Measurements from ENCODE around the gene CCDC74A.
"Not testable (repeated sequence)": the region's sequence is repeated elsewhere in the genome, so short reads cannot be mapped to it uniquely, and the experiment has no call there.

CCDC74A gene

DNA sequence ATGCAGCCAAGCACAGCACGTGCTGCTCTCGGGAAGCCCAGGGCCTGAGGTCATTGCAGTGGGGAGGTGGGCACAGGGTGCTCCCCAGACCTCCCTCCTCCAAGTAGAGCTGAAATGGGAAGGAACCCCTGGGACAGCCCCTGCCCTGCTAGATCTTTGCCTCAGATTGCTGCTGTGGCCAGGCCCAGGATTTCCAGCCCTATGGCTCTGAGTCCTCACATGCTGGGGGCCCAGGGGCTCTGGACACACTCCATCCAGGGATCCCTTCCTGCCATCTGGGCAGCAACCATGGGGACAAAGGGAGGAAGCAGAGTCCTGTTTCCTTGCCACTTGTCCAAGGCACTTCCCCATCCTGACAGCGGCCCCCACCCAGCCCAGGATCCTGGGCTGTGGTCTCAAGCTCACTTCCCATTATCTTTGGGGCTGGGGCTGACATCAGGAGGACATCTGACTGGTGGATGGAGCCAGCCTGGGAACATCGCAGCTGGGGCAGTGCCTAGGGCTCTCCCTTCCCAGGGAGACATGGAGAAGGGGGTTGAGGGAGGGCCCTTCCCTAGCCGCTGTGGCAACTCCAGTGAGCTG is 2.3 kb downstream of the CCDC74A start:
- not testable (repeated sequence) for DNase-seq (ENCODE audit: low spot score)

DNA sequence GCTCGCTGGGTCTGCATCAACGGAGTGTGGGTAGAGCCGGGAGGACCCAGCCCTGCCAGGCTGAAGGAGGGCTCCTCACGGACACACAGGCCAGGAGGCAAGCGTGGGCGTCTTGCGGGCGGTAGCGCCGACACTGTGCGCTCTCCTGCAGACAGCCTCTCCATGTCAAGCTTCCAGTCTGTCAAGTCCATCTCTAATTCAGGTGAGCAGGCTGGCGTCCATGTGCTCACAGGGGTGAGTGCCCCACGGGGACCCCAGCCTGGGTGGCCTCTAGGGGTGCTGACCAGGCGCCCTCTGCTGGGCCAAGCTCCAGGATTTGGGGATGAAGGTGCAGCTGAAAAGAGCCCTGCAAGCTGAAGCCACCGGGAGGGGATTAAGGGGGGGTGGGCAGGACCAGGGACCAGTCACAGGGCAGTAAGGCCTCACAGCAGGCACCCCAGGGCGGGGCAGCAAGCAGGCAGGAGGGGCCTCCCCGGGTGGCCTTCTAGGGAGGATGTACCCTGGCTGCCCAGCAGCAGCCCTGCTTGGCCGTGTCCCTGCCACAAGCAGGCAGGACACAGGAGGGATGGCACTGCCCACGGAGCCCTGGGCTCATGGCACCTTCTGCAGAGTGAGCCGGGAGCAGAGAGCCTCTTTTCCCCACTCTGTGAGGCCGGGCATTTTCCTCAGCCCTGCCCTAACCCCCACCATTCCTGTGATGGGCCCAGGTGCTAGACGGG is 3.1 kb downstream of the CCDC74A start:
- DNase-seq (ENCODE audit: low spot score): not testable (repeated sequence)

DNA sequence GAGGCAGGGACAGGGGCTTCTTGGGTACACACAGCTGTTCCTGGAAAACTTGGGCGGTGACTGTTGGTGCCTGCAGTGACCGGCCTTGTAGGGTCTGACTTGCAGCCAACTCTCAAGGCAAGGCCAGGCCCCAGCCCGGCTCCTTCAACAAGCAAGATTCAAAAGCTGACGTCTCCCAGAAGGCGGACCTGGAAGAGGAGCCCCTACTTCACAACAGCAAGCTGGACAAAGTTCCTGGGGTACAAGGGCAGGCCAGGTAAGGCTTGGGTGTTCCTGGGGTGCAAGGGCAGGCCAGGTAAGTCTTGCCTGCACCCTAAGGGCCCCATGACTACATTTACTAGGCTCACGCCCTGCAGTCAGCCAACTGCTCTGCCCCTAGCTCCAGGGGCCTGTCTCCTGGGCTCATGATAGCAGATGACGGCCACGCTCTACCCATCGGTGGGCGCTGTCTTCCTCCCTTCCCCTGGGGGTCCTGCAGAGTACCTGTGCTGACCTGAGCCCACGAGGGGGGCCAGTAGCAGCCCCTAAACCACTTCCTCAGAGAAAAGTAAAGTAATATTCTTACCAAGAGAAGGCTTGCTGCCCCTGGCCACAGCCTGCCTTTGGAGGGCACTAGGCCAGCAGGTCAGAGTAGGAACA is 4.0 kb downstream of the CCDC74A start:
- not testable (repeated sequence) for DNase-seq (ENCODE audit: low spot score)

DNA sequence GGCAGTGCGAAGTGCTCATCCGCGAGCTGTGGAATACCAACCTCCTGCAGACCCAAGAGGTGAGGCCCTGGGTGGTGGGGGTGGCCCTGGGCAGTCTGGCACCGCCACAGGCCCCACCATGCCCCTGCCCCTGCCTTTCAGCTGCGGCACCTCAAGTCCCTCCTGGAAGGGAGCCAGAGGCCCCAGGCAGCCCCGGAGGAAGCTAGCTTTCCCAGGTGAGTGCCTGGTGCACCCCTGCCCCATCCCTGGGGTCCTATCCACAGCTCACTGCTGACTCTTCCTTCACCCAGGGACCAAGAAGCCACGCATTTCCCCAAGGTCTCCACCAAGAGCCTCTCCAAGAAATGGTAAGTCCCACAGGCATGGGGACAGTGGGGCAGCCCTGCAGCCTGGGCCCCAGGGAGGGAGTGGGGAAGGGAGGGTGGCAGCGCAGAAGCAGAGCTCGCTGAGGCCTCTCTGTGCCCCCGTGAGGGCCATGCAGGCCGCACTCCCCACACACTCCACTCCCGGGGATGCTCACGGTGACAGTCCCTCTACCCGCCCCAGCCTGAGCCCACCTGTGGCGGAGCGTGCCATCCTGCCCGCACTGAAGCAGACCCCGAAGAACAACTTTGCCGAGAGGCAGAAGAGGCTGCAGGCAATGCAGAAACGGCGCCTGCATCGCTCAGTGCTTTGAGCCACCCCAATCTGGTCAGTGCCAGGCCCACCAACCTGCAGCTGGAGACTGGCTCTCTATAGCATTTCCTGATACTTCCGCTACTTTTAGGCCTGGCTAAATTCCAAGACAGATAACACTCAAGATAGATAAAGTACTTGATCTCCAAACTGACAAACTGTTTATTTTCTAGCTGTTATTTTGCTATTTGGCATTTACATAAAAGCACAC is 5.3 kb downstream of the CCDC74A start:
- not testable (repeated sequence) for DNase-seq (ENCODE audit: low spot score)

DNA sequence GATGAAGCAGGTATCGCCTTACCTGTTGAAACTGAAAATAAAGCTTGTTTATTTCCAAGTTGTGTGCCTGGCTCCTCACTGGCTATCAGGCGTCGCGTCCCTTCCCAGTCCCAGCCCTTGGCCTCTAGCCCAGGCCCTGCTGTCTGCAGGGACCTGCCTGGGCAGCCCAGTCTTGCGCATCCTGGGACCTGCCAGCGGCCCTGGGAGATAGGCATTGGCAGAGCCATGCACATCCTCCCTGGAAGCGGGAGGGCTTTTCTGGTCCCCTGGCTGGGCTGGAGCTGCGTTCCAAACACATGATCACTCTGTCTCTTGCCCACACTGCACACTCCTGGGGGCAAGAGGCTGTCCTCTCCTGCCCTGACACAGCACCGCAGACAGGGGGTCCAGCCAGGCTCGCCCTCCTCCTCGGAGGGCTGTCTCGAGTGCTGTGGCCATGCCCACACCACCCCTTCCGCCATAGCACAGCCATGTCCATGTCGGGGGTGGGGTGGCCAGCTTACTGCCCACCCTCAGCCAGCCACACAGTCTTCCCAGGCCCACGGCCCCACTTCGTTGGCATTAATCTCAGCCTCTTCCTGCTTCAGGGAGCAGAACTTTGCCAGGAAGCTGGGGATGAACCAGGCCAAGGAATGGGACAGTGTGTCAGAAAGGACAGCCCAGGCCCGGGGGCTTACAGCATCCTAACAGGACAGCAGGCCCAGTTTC is 6.1 kb downstream of the CCDC74A start:
- not testable (repeated sequence) for DNase-seq (ENCODE audit: low spot score)

DNA sequence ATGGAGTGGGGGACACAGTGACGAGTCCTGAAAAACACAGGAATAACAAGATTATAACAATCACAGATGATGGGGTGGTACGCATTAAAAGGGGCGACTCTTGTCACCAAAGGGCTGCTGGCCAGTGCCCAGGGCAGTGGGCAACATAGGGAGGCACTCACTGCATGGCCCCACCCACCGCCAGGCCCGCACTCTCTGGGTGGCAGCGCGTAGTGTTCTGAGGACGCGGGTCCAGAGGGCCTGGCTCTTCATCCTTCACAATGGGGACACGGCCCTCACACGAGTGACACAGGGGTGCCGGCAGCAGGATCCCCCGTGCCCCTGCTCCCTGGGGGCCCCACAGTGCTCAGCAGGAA is 6.6 kb downstream of the CCDC74A start:
- DNase-seq (ENCODE audit: low spot score): not testable (repeated sequence)

DNA sequence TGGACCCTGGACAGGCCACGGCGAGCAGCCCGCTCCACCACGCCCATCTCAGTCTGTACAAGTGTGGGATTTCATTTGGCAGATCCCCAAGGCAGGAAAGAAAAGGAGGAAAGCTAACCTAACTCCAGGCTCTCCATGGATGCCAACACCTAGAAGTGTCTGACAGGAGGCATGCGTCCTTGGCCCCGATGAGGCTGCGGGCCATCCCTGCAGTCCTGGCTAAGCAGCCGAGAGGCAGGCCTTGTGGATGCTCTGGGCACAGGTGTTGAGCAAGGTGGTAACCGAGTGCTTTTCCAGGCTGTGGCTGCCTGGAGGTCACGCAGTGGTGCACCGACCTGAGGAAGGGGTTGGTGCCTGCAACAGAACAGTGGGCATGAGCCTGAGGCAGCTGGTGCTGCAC is 7.3 kb downstream of the CCDC74A start:
- not testable (repeated sequence) for DNase-seq (ENCODE audit: low spot score)

DNA sequence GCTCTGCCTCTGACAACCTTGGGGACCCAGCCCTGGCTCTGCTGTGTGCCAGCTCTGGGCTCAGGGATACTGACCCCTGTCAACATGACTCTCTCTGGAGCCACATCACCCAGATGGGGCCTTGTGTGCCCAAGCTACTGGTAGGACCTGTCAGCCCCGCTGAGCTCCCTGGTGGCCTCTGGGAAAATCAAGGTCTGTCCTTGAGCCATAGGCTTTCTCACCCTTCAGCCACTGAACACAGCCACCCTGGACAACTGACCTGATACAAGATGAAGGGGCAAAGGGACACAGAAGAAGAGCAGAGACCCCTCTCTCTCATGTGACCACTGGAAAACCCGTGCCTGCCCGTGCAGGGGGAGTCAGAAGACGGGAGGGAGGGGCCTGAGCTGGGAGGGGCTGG is 7.8 kb downstream of the CCDC74A start:
- no peak for DNase-seq (ENCODE audit: low spot score)

DNA sequence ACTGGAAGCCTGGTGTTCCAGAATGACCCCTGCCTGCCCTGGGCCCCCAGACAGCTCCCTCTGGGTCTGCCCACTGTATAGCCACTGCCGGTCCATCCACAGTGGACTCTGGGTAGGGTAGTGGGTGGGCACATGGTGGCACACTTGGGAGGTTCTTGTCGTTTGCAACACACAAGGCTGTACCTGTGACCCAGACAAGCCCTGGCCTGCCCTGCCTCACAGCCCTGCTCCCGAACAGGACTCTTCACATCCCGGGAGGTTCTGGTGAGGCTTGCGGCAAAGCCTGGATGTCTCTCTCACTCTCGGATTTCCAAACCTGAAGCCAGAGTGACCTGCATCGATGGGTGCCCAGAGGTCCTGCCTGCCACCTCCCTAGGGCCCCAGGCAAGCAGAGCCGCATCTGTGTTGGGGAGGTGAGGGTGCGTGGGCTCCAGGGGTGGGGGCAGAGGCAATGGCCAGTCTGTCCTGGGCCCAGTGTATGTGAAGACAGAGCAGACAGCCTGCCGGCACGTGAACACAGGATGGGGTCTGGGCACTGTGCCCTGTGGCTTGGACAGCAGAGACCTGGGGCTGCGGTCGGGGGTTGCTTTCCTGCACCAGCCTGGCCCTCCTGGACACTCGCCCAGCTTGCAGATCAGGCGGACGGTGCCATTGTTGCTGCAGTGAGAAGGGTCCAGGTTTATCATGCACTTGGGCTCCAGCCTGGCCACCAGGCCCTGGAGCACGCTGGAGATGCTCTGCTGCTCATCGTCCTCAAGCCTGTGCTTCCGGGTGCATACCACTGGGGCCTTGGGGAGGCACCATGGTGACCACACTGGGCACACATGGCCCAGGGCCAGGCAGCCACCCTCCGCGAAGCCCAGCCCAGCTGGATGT is 8.5 kb downstream of the CCDC74A start:
- not testable (repeated sequence) for DNase-seq (ENCODE audit: low spot score)

DNA sequence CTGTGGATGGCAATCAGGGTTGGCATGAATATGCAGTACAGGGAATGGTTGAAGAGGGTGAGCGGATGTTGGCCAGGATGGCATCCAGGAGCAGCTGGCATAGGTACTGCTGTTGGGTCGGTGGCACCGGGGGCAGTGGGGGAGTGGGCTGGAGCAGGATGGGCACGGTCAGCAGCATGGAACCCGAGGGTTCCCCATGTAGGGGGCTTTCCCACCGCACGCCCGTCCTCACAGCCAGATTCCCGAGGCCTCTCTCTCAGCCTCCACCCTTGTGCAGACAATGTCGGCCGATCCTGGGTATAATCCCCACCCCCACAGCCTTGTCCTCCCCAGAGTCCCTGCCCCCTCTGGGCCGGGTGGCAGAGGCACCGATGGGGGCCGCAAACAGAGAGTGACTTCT is 9.2 kb downstream of the CCDC74A start:
- not testable (repeated sequence) for DNase-seq (ENCODE audit: low spot score)

DNA sequence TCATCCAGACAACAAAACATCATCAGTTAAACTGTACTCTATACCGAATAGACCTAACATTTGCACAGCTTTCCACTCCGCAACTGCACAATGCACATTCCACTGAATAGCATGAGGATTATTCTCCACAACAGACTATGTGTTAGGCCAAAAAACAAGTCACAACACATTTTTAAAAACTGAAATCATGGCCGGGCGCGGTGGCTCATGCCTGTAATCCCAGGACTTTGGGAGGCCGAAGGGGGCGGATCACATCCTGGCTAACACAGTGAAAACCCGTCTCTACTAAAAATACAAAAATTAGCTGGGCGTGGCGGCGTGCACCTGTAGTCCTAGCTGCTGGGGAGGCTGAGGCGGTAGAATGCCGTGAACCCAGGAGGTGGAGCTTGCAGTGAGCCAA is 11.2 kb downstream of the CCDC74A start:
- not testable (repeated sequence) for DNase-seq (ENCODE audit: low spot score)

DNA sequence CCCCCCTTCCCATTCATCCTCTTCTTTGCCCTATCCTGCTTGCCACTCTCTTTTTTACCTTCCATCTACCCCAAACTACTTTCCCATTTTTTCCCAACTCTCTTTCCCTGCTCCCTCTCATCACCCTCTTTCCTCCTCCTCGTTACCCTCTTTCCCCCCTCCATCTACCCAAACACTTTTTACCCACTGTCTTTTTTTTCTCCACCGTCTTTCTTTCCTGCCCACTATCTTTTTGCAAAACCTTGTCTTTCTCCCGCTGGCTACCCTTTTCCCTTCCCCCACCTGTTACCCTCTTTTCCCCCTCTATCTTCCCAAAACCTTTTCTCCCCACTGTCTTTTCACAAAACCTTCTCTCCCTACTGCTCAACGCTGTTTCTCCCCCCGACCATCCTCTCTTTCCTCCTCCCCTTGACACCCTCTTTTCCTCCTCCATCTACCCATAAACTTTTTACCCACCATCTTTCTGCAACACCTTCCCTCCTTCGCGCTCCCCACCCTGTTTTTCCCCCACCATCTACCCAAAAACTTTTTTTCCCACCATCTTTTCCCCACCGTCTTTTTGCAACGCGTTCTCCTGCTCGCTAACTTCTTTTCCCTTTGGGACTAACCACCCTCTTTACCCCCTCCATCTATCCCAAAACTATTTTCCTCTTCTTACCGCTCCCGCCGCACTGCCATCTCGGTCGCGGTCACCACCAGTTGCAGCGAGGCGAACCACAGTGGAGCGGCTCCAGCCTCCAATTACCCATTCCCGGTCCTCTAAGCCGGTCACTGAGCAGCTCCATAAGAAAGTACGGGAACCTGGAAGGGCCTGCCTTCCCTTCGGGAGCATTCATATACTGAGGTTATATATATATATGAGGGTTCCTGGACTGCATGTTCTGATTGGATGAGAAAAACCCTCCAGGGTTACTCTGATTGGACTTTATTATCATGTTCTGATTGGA is 15.0 kb downstream of the CCDC74A start:
- DNase-seq (ENCODE audit: low spot score): no peak

DNA sequence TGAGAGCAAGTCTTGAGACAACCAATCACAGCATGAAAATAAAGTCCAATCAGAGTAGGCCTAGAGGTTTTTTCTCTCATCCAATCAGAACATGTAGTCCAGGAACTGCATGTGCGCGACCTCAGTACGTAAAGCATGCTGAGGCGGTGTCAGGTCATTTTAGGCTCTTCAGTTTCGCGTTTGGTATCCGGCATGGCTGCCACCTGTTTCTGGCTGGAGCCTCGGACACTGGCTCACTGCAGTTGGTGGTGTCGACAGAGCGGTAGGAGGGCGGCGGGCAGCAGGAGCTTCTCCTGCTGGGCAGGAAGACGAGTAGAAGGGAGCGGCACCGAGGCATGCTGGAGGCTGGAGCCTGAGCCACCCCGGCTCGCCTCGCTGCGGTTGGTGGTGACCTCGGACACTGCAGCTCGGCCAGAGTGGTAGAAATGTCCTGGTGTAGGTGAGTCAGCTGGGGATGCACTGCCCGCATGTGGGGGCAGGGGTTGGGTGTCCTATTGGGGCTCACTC is 15.8 kb downstream of the CCDC74A start:
- DNase-seq (ENCODE audit: low spot score): no peak

DNA sequence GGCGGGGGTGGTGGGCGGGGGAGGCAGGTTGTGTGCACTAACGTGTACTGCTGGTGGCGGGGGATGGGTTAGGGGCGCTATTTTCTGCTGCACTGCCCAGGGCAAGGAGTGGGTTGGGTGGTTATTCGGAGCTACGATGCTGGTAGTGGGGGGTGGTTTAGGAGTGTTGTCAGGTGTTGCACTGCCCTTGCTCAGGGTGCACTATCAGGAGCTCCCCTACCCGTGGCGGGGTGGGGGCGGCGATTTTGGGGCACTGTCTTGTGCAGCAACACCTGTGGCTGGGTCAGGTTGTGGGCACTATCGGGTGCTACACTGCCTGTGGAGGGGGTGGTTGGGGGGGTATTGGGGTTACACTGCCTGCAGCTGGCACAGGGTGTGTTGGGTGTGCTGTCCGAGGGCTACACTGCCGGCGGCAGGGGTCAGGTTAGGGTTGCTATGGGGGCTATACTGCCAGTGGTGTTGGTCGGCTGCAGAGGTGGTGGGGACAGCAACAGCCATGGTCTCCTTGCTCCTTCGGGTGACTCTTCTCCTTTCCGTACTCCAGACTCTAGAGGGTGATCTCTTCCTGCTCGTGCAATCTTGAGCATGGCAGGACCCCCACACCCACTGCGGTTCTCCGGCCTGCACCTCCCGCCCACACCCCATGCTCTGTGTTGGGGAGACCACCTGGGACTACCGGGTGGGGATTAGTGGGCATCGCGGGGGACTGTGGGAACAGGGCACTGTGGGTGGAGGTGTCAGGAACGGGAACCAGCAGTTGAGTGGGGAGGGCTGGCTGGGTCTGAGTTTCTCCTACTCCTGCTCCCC is 16.5 kb downstream of the CCDC74A start:
- DNase-seq (ENCODE audit: low spot score): not testable (repeated sequence)

DNA sequence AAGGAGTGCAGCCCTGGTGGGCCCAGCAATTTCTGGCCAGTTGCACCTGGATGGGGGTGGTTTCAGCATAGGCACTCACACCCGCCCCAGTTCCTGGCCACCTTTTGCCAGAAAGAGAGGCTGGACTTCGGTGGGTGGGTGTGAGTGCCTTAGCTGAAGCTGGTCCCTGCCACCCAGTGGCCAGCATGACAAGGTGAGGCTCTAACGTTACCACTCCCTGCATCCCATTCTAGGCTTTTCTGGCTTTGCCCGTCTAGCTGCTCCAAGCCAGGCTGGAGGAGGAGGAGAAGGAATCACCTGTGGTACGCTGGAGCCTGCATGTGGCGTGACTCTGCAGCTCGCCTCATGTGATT is 17.1 kb downstream of the CCDC74A start:
- not testable (repeated sequence) for DNase-seq (ENCODE audit: low spot score)

DNA sequence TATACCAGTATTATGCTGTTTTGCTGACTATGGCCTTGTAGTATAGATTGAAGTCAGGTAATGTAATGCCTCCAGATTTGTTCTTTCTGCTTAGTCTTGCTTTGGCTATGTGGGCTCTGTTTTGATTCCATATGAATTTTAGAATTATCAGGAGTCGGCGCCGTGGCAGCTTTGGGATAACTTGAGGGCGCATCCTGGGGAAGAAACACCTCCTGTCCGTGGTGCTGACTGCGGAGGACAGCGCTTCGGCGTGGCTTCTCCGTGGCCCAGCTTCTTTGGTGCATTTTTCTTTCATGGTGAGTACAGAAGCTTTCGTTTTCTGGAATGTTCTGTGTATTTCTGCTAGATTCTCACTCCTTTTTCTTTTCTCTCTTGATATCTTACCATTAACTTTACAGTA is 25.2 kb downstream of the CCDC74A start:
- DNase-seq (ENCODE audit: low spot score): no peak

DNA sequence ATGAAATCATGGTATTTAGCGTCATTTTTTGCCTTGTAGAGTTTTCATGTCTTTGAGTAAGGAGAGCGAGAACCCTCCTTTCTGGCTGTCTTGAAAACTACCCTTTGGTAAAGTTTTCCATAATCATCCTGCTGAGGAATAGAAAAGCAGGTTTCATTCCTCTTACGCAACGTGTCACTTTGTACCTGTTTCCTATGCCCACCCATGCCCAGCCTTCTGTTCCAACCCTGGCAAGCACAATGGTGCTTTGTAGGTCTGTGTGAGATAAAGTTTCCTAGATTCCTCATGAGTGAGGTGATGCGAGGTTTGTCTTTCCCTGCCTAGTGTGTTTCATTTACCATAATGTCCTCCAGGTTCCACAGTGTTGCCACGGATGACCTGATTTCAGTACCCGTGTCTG is 29.3 kb downstream of the CCDC74A start:
- no peak for DNase-seq (ENCODE audit: low spot score)

DNA sequence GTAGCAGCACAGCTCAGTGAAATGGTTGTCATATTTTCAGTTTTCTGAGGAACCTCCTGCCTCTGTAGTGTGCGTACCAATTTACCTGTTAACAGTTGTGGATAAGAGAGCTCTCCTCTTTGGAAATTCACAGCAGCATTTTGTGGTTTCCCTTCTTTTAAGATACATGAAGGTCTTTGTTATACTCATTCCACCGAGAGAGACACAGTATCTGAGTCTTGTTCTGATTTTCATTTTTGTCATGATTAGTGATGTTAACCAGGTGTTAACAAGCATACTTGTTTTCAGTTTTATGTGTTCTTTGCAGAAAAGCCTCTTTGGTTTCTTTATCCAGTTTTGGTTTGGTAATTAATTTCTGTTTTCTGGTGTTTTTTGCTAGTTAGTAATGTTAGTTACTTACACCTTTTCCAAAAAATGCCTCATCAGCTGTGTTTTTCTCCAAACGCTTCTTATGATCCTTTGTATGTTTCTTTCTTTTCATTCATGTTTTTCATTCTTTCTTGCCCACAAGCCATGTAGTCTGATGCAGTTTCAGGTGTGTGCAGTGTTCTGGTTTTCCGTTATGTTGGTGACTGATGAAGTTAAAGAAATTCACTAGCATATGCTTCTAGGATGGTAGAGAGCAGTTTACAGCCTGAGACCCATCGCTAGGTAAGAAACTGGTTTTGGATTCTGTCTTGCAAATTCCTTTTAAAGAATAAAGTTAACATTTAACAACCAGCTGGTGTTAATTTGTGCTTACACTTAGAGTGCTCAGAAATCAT is 30.1 kb downstream of the CCDC74A start:
- DNase-seq (ENCODE audit: low spot score): no peak
